Measurements from ENCODE around the gene APBA2. TPM values are rescaled to one million over a fixed set of nuclear protein-coding genes. Genes with fewer than 3 reads are reported as not detected.
A peak's percentile ranks its signal among the peaks of the same experiment; 100 is the strongest.

Gene APBA2
- total RNA-seq, 1 donor from 2014 or later: 51.4 TPM

DNA sequence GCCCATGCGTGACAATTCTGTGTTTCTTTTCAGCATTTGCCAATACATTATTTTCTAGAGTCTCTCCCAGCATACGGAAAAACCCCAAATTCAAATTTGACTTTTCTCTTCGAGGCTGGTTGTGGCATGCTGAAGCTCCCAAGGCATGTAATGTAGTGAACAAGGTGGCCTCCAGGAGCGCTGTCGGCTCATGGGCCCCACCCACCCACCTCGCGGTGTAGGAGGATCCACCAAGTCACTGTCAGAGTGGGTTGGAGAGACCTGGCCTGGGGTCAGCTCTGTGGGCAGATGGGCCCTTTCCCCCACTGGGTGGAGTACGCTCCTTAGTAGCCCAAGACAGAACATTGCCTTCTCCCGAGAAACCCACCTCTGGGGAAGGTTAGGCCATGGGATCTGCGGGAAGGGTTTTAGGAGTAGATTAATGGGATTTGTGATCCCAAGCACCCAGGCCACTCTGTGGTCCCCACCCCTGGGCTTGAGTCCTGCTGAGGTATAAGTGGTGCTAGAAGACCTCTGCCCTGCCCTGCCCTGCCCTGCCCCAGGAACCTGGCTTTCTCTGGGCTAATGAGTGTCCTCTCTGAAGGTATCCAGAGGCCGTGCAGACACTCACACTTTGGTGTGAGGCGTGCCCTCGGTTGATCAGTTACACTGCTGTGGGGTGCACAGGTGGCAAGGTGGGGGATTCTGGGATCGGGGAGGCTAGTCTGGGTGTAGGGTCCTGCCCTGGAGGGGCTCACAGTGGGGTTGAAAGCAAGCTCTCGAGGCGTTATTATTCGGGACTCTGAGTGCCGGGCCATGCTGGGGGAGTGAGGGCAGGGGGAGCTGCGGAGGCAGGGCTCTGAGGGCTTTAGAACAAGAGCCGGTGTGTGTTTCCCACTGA lies 97.9 kb downstream of the APBA2 start:
- DNase-seq (ENCODE audit: low read depth): no peak
- TF ChIP-seq, protein P1, sequence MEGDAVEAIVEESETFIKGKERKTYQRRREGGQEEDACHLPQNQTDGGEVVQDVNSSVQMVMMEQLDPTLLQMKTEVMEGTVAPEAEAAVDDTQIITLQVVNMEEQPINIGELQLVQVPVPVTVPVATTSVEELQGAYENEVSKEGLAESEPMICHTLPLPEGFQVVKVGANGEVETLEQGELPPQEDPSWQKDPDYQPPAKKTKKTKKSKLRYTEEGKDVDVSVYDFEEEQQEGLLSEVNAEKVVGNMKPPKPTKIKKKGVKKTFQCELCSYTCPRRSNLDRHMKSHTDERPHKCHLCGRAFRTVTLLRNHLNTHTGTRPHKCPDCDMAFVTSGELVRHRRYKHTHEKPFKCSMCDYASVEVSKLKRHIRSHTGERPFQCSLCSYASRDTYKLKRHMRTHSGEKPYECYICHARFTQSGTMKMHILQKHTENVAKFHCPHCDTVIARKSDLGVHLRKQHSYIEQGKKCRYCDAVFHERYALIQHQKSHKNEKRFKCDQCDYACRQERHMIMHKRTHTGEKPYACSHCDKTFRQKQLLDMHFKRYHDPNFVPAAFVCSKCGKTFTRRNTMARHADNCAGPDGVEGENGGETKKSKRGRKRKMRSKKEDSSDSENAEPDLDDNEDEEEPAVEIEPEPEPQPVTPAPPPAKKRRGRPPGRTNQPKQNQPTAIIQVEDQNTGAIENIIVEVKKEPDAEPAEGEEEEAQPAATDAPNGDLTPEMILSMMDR (IDR thresholded peaks at IDR 0.05; ENCODE audit: insufficient read depth, low read length, poor library complexity, severe bottlenecking): peak; percentile 9
- no peaks in the 10 kb centered on the region for H3K27me3 ChIP-seq (ENCODE audit: control insufficient read depth, insufficient read depth, low read length)
- no peaks in the 10 kb centered on the region for H3K36me3 ChIP-seq (ENCODE audit: control insufficient read depth, insufficient read depth, low read length)
- no peak overlapping the region for H3K4me3 ChIP-seq (ENCODE audit: low read depth, low read length)

DNA sequence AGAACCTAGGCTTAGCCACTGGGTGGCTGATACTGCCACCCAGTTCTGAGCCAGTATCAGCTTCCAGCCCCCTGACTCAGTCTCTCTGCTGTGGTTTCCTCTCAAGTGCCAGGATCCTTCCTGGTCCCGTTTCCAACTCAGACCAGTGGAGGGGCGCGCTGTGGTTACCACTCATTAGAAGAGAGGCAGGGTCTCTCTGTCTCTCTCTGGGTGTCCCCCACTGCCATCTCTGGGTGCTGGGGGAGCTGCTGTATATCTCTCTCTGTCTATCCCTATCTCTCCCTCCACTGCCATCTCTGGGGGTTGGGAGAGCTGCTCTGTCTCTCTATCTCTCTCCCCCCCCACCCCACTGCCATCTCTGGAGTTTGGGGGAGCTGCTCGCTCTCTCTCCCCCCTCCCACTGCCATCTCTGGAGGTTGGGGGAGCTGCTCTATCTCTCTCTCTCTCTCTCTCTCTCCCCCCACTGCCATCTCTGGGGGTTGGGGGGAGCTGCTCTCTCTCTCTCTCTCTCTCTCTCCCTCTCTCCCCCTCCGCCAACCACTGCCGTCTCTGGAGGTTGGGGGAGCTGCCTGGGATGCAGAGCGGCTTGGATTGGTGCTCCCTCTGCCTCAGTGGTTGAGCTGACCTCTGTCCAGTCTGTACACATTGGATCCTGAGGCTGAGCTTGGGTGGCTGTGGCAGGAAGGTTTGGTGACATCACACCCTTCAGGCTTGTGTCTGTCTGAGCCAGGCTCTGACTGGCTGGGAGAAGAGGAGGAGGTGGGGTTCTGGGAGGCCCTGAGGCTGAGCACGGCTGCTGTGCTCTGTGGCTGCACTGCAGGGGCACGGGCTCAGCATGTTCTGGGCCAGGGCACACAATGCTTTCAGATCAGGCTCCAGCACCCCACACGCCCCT lies 98.9 kb downstream of the APBA2 start:
- Histone ChIP-seq H3K36me3 (ENCODE audit: control insufficient read depth, insufficient read depth, low read length) (no peaks in the 10 kb centered on the region), H3K4me3 (ENCODE audit: low read depth, low read length) (no peak overlapping the region), H3K27me3 (ENCODE audit: control insufficient read depth, insufficient read depth, low read length) (no peaks in the 10 kb centered on the region)
- no peak for DNase-seq (ENCODE audit: low read depth)
- TF ChIP-seq, protein P1 (IDR thresholded peaks at IDR 0.05; ENCODE audit: insufficient read depth, low read length, poor library complexity, severe bottlenecking): no peak

DNA sequence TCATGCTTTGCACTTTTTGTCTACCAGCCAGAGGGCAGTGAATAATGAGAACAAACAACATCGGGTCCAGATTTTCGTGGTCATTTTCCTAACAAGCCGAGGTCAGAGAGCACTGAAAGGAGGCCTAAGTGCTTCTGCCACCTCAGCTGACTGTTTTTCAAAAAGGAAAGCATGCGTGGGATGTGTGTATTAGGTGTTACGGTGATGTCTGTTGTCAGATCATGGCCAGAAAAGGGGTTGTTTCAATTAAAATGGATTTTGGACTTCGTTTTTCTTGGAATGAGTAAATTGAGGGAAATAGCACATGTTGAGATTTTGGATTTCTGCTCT lies 99.5 kb downstream of the APBA2 start:
- TF ChIP-seq, protein P1 (IDR thresholded peaks at IDR 0.05; ENCODE audit: insufficient read depth, low read length, poor library complexity, severe bottlenecking): no peak
- no peaks in the 10 kb centered on the region for H3K36me3 ChIP-seq (ENCODE audit: control insufficient read depth, insufficient read depth, low read length)
- no peak overlapping the region for H3K4me3 ChIP-seq (ENCODE audit: low read depth, low read length)
- H3K27me3 ChIP-seq (ENCODE audit: control insufficient read depth, insufficient read depth, low read length): no peaks in the 10 kb centered on the region
- no peak for DNase-seq (ENCODE audit: low read depth)

GRCh38 chr15:28985691-28986090 lies 99.9 kb downstream of the APBA2 start:
- TF ChIP-seq, protein P1 (IDR thresholded peaks at IDR 0.05; ENCODE audit: insufficient read depth, low read length, poor library complexity, severe bottlenecking): no peak
- no peak for DNase-seq (ENCODE audit: low read depth)
- Histone ChIP-seq H3K36me3 (ENCODE audit: control insufficient read depth, insufficient read depth, low read length) (no peaks in the 10 kb centered on the region), H3K27me3 (ENCODE audit: control insufficient read depth, insufficient read depth, low read length) (no peaks in the 10 kb centered on the region), H3K4me3 (ENCODE audit: low read depth, low read length) (no peak overlapping the region)

DNA sequence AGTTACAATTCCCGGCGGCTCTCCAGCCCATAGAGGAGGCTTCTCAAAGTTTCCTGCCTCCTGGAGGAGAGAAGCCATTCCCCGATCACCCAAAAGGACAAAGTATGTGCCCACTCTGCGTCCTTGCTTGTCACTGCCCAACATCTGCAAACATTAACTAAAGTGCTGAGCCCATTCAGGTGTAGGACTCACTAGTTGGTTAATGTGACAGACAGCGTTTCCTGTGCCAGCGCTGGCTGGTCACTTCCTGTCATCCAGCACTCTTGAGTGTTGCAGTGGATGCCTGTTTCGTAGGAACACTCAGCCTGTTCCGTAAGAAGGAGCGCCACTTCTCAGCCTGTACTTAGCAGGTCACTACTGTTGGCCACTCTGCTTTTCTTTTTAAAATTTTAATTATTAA lies 100.3 kb downstream of the APBA2 start:
- H3K4me3 ChIP-seq (ENCODE audit: low read depth, low read length): no peak overlapping the region
- no peak for DNase-seq (ENCODE audit: low read depth)
- H3K36me3 ChIP-seq (ENCODE audit: control insufficient read depth, insufficient read depth, low read length): no peaks in the 10 kb centered on the region
- TF ChIP-seq, protein P1 (IDR thresholded peaks at IDR 0.05; ENCODE audit: insufficient read depth, low read length, poor library complexity, severe bottlenecking): no peak
- no peaks in the 10 kb centered on the region for H3K27me3 ChIP-seq (ENCODE audit: control insufficient read depth, insufficient read depth, low read length)
